Fibroblast of peridontal ligament (primary cell): ENCODE results near the gene RPRD1B.
"Not testable (repeated sequence)": the region's sequence is repeated elsewhere in the genome, so short reads cannot be mapped to it uniquely, and the experiment has no call there.

Experiments
- DNase-seq: peaks from one replicate; pipeline ENCODE4 v3.0.0-alpha.2; 2010; ENCODE audit errors: extremely low read depth

The RPRD1B gene

GRCh38 chr20:38001173-38001875 lies 32.2 kb upstream of the RPRD1B start:
- DNase-seq = peak; percentile 75

DNA sequence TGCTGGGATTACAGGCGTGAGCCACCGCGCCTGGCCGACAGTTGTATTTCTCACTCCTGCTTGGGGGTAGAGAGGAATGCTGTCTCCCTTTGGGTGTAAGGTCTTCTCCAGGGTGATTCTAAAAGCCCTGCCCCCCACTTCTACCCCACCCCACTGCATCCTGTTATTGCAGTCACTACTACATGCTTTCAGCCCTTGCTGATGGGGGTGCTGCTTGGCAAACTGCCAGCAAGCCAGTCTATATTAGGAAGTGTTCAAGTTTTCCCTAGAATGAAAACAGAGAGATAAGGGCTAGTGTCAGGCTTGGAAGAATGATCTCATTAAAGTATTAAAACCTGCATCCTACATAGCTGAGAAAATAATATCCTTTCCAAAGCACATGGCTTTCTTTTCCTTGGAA lies 31.6 kb upstream of the RPRD1B start:
- DNase-seq = no peak

DNA sequence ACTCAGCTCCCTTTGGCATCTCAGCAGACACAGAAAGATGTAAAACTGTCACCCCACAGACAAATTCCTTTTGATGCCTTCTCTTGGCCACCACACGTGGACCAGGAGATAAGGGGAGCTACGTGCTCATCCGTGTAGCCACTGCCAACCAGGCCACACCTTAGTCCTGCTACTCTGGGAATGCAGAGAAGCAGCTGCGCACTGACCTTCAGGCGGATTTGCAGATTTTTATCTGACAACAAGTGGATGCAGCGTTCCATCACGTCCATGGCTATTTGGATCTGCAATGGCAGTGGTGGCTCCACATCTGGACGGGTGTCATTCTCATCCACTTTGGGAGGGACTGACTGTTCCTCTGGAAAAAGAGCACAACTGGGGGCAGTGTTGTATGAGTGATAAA lies 31.1 kb upstream of the RPRD1B start:
- DNase-seq = no peak

DNA sequence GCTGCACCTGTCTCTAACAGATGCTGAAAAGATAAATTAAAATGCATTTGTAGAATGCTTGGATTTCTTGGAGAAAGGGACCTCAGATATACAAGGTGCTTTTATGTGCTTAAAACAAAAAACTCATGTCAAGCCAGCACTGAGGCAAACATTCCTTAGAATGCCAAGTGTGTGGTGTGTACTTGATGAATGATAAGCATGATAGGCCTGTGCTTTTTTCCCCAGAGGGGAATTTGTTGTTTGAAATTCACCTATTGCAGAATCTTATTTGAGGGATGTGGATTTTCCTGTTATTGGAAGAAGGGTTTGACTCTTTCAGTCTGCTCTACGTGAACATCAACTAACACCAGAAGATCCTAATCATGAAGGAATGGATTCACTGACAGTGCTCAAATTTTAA lies 29.1 kb upstream of the RPRD1B start:
- DNase-seq = no peak

- DNase-seq = no peak
Measured at GRCh38 chr20:38005903-38006302, 27.6 kb upstream of the RPRD1B start.

DNA sequence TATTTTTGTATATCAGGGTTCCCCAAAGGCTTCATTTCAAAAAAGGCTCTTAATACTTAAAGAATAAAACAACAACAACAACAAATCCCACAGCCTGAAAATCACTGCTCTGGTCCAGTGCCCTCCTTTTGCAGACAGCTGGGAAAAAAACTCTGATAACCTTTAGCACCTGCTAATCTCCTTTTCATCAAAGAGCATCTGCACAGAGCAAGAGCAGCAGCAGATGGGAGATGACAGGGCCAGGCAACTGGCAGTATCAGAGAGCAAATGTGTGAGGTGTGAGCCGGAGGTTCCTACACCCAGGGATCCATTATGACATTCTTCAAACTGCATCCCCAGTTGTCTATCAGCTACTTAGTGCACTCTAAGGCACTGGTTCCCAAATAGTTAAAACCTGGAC lies 26.0 kb upstream of the RPRD1B start:
- DNase-seq = no peak

- DNase-seq = no peak
Measured at GRCh38 chr20:38008233-38008944, 25.2 kb upstream of the RPRD1B start.

GRCh38 chr20:38009416-38009815 lies 24.1 kb upstream of the RPRD1B start:
- DNase-seq = not testable (repeated sequence)

DNA sequence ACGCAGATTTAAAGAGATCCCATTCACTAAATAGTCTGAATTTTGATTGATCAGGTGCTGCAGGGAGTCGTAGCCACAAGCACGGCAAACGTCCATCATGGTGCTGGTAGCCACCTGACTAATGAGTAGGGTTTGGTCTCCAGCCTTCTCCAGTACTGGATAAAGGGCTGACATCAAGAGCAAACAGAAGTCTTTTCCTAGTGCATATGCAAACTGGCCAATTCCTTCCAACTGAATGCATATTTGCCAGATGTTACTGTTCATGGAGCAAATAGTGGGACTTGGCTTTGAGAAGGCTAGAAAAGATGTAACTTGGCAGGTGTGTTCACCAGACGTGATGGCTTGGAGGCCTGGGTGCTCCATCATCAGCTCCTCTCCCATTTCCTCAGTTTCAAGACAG lies 21.9 kb upstream of the RPRD1B start:
- no peak for DNase-seq

GRCh38 chr20:38012332-38012731 lies 21.2 kb upstream of the RPRD1B start:
- DNase-seq = no peak

- no peak for DNase-seq
Measured at GRCh38 chr20:38013887-38014286, 19.7 kb upstream of the RPRD1B start.

- DNase-seq = no peak
Measured at GRCh38 chr20:38017959-38018358, 15.6 kb upstream of the RPRD1B start.

- DNase-seq = no peak
Measured at GRCh38 chr20:38018385-38018784, 15.2 kb upstream of the RPRD1B start.

DNA sequence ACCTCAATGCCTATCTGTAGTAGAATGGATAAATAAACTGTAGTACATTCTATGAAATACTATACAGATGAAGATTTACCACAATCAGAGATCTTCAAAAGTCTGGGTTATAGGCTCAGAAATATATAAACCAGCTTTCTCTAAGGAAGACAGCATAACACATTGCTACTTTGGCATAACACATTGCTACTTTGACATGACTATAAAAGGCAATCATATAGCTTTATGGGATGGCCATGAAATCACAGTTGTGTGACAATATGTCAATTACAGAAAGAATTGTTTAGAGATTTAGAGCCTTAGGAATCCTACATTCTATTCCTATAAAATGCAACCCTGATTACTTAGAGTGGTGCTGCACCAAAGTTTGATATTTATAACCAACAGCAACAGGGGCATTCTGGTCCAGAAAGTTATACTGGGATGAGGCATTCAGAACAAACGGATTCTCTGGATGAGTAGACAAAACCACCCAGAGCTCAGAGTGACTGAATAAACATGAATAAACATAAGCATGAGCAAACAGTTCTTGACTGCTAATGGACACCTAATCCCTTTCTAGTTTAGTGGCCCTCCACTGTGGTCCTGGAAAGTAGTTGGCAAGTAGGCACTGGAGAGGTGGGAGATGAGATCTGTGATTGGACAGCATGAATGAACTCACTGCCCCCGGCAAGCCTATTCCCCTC lies 12.3 kb upstream of the RPRD1B start:
- no peak for DNase-seq

DNA sequence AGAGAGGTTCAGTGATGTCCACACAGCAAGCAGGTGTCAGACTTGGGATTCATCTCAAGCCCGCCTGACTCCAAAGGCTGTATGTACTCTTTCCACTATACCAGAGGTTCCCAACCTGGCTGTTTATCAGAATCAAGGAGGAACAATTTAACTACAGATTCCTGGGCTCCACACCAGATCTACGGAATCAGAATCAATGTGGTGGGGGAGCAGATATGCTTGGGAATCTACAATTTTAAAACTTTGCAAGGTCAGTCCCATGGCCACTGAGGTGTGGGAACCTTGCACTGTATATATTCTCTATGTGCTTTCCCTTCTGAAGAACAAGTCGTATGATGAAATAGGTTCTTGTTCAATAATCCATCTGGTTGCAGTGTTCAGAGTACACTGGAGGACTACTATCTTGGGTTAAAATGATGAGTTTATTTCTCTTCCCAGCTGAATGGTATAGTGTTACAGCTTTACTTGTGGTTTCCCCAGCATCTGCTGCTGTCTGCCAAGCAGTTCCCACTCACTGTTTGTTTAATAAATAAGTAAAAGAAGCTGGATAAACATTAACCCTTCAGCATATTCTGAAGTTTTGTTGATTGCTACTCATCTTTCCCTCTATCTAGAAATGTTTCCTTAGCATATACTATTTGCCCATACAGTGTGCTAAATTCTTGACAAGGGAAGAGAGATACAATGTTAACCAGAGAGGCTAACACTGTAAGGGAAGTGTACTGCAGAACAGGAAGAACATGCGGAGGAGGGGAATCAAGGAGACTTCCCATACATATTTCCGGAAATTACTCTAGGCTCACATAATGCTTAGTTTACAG lies 10.2 kb upstream of the RPRD1B start:
- peak; percentile 96 for DNase-seq

DNA sequence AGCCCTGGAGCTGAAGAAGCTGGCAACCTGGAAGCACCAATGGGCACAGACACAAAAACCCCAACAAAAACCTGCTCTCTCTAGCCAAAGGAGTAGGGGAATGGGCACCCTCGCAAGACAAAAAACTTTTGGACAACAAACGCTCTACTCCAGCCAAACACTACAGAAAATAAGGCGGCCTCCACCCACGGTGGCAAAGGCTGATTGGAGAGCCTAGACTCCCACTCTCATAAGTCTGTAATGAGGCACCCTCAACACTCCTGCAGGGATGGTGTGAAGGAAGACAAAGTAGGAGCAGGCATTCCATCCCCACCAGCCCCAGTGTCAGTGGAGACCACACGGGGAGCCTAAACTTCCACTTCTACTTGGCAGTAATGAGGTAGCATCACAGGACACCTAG lies 9.1 kb upstream of the RPRD1B start:
- DNase-seq = no peak

DNA sequence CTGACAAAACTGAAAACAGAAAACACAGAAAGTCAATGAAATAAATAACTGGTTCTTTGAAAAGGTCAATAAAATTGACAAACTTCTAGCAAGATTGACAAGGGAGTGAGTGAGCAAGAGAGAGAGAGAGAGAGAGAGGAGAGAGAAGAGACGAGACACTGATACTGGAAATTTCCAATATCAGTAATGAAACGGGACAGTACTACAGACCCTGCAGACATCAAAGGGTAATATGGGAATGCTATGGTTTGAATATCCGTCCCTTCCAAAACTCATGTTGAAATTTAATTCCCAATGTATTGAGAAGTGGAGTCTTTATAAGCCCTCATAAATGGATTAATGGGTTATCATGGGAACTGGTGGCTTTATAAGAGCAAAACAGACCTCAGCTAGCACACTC lies 4.1 kb upstream of the RPRD1B start:
- DNase-seq = no peak

DNA sequence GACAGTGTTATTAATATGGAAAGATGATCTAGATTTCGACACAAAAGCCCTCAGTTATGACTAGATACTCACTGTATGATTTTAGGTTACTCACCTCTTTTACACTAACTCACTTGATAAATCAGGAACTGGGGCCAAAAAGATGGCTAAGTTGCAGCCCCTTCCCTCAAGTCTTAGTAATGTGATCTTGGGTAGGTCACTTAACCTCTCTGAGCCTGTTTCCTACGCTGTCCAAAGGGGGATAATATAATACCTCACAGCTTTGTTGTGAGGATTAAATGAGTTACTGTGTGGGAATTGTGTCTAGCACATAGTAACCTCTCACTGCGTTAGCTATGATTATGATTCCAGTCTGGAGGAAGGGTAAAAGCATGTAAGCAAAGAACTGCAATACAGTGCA lies 1.6 kb upstream of the RPRD1B start:
- DNase-seq = no peak

DNA sequence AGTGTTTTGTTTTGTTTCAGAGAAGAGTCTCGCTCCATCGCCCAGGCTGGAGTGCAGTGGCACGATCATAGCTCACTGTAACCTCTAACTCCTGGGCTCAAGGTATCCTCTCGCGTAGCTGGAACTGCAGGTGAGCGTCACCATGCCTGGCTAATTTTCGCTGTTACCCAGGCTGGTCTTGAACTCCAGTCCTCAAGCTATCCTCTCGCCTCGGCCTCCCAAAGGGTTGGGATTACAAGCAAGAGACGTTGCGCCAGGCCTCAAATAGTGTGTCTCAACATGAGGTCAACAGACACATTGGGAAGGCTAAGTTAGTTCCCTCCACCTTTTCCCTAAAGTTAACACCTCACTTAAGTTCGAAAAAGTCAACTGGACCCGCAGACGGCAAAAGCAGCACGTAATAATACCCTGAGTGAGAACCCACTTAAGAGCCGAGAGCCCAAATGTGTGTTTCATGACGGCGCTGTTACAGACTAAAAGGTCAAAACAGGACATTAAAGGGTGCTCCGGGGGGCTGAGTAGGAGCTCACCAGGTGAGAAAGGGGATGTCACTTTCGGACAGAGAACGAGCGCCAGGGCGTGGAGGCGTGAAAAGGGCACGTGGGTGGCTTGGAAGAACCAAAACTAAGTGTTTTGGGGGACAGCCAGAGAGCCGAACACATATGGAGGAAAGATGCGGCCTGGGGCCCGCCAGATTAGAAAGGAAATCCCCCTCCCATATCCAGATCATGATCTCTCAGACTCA lies 789 bp upstream of the RPRD1B start:
- no peak for DNase-seq

DNA sequence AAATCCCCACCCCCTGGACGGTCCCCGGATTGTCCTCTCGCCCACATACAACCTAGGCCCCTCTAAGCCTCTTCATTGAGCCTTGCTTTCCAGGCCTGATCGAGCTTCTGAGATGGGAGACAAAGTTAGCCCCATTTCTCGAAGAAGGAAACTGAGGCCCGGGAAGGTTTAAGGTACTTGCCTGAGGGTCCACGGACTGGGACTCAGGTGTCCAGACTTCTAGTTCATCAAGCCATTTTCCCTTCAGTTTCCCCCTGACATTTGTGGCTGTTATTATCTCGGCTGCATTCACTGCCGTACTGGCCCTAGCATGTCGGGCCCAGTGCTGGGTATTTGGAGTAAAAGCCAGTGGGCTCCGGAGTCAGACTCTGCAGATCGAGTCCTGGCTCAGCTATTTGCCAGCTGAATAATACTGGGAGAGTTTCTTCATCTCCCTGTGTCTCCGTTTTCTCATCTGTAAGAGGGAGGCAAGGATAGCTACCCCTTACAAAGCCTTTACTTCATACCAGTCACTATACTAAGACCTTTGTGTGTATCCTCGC lies 633 bp downstream of the RPRD1B start:
- DNase-seq = no peak

GRCh38 chr20:38034961-38035360 lies 1.4 kb downstream of the RPRD1B start:
- DNase-seq = no peak
